Measurements from ENCODE around the gene CD63. TPM values are rescaled to one million over a fixed set of nuclear protein-coding genes. Genes with fewer than 3 reads are reported as not detected.
A peak's percentile ranks its signal among the peaks of the same experiment; 100 is the strongest.

Gene CD63
- total and polyA plus RNA-seq, 12 donors = 796 to 2,350 (median 1,526) TPM

- peaks cover 8 to 15% of the 10 kb centered on the region in 2 donors for H3K4me1 ChIP-seq (replicated peaks in 1 of 2)
These were observed 14.9 kb upstream of the CD63 start for GRCh38 chr12:55743406-55744339.

GRCh38 chr12:55742719-55743405, 14.1 kb upstream of the CD63 start, which contains the start of gene GDF11:
TSS of gene GDF11 (plus strand) at chr12:55743122. CDS start at chr12:55743317, 195 bp downstream.
- H3K27me3 ChIP-seq = no peaks in the 10 kb centered on the region
- peak within 1 kb of the TSS in 2 of 5 donors; percentile 44 to 88 for H3K27ac ChIP-seq
- TF ChIP-seq CTCF (IDR thresholded peaks at IDR 0.05) (no peak), POLR2A (IDR thresholded peaks at IDR 0.05) (peak; percentile 58 to 78)
- H3K36me3 ChIP-seq (replicated peaks in 1 of 2) = no peaks in the 10 kb centered on the region
- H3K9me3 ChIP-seq (replicated peaks in 1 of 3) = no peaks in the 10 kb centered on the region
- intact Hi-C loops (cut with DNase I) = loop anchor here (5.0 to 10.0 kb wide), 3 partner anchors 54 to 199 kb away; no protein-coding TSS in a partner anchor
- H3K4me3 ChIP-seq = peak within 1 kb of the TSS in 3 of 4 donors; percentile 11 to 48 (median 33)
- H3K4me1 ChIP-seq (replicated peaks in 1 of 2) = peaks cover 13 to 19% of the 10 kb centered on the region in 2 donors
- peak; percentile 81 to 88 (median 84) for DNase-seq
- WGBS, 4 donors = 0 to 1% (median 0%) methylated on average over 15 to 46 of the region's 53 CpGs

More at GRCh38 chr12:55743406-55744339, 14.9 kb upstream of the CD63 start:
- no peaks in the 10 kb centered on the region for H3K9me3 ChIP-seq (replicated peaks in 1 of 3)
- TF ChIP-seq CTCF (IDR thresholded peaks at IDR 0.05) (no peak), POLR2A (IDR thresholded peaks at IDR 0.05) (peak in 1 of 2 donors; percentile 1)
- peak overlapping the region in 3 of 4 donors; percentile 11 to 48 (median 33) for H3K4me3 ChIP-seq
- DNase-seq = peak in 5 of 7 donors; percentile 37 to 67 (median 62)
- H3K27me3 ChIP-seq = no peaks in the 10 kb centered on the region
- intact Hi-C loops (cut with DNase I) = loop anchor here (5.0 to 10.0 kb wide), 3 partner anchors 54 to 199 kb away; no protein-coding TSS in a partner anchor
- H3K27ac ChIP-seq = peak overlapping the region in 2 of 5 donors; percentile 23 to 88
- 0 to 1% (median 0%) methylated on average over 14 to 73 of the region's 73 CpGs for WGBS, 4 donors
- no peaks in the 10 kb centered on the region for H3K36me3 ChIP-seq (replicated peaks in 1 of 2)

- peak overlapping the region in 1 of 4 donors; percentile 9 for H3K4me3 ChIP-seq
- no peaks in the 10 kb centered on the region for H3K36me3 ChIP-seq (replicated peaks in 1 of 2)
- no peaks in the 10 kb centered on the region for H3K27me3 ChIP-seq
- peaks cover 14 to 26% of the 10 kb centered on the region in 2 donors for H3K4me1 ChIP-seq (replicated peaks in 1 of 2)
- DNase-seq = peak in 1 of 7 donors; percentile 47
- intact Hi-C loops (cut with DNase I) = loop anchor here (5.0 to 10.0 kb wide), 3 partner anchors 55 to 200 kb away; no protein-coding TSS in a partner anchor
- WGBS, 4 donors = 20 to 31% (median 24%) methylated on average over 3 of the region's 3 CpGs
- H3K27ac ChIP-seq = peak overlapping the region in 2 of 5 donors; percentile 44 to 88
- TF ChIP-seq POLR2A (IDR thresholded peaks at IDR 0.05) (no peak), CTCF (IDR thresholded peaks at IDR 0.05) (no peak)
- no peaks in the 10 kb centered on the region for H3K9me3 ChIP-seq (replicated peaks in 1 of 3)
These were observed 13.3 kb upstream of the CD63 start for GRCh38 chr12:55741931-55742680.

All from adrenal gland (tissue), 12 donors.